ENCODE measurements around the gene PGAM2. TPM values are rescaled to one million over a fixed set of nuclear protein-coding genes. Genes with fewer than 3 reads are reported as not detected.
A peak's percentile ranks its signal among the peaks of the same experiment; 100 is the strongest.

PGAM2 gene
- total and polyA plus RNA-seq, 2 of the 13 experiments (the other 11 are each of a cell fraction or from before 2014, with no cell fraction given): 0.22 TPM; not detected in 1

- no peak for TF ChIP-seq SMAD1 (CRISPR knock-in tag; IDR thresholded peaks at IDR 0.05; ENCODE audit: borderline replicate concordance, low read depth)
- TF ChIP-seq ZNF512B (CRISPR knock-in tag; IDR thresholded peaks at IDR 0.05; ENCODE audit: borderline replicate concordance): no peak
- TF ChIP-seq AHR (CRISPR knock-in tag; IDR thresholded peaks at IDR 0.05): no peak
- peak; percentile 78 for TF ChIP-seq HNRNPK (IDR thresholded peaks at IDR 0.05; ENCODE audit: low read depth, low read length, poor library complexity, severe bottlenecking)
- peak; percentile 24 for TF ChIP-seq FOSL2 (CRISPR knock-in tag; IDR thresholded peaks at IDR 0.05)
- no peak for TF ChIP-seq ZNF3 (CRISPR knock-in tag; IDR thresholded peaks at IDR 0.05)
- TF ChIP-seq ZBTB2 (CRISPR knock-in tag; IDR thresholded peaks at IDR 0.05; ENCODE audit: low read depth): peak; percentile 68
- TF ChIP-seq PHF8 (CRISPR knock-in tag; IDR thresholded peaks at IDR 0.05): peak; percentile 85
- TF ChIP-seq PAWR (CRISPR knock-in tag; IDR thresholded peaks at IDR 0.05; ENCODE audit: borderline replicate concordance): no peak
- TF ChIP-seq USF2 (IDR thresholded peaks at IDR 0.05; ENCODE audit: low read depth, low read length): no peak
- no peak; the same call in 1 of the 2 replicates for TF ChIP-seq USF2 (CRISPR knock-in tag; IDR thresholded peaks at IDR 0.05; ENCODE audit: borderline replicate concordance)
- TF ChIP-seq ZNF510 (CRISPR knock-in tag; IDR thresholded peaks at IDR 0.05; ENCODE audit: low read depth): no peak
- TF ChIP-seq CBX1 (IDR thresholded peaks at IDR 0.05; ENCODE audit: low read depth): peak; percentile 56
- no peak for TF ChIP-seq PRMT3 (CRISPR knock-in tag; IDR thresholded peaks at IDR 0.05; ENCODE audit: borderline replicate concordance, low read depth)
- TF ChIP-seq DMAP1 (CRISPR knock-in tag; IDR thresholded peaks at IDR 0.05): peak; percentile 87
- no peak for TF ChIP-seq ZNF740 (CRISPR knock-in tag; IDR thresholded peaks at IDR 0.05)
- TF ChIP-seq ZNF205 (CRISPR knock-in tag; IDR thresholded peaks at IDR 0.05): no peak
- peak; percentile 62; the same call in 1 of the 2 replicates for TF ChIP-seq SP5 (CRISPR knock-in tag; IDR thresholded peaks at IDR 0.05; ENCODE audit: borderline replicate concordance, low read depth)
- TF ChIP-seq CHD2 (IDR thresholded peaks at IDR 0.05; ENCODE audit: low read depth, low read length): no peak
- TF ChIP-seq ZNF792 (CRISPR knock-in tag; IDR thresholded peaks at IDR 0.05): peak; percentile 69
- TF ChIP-seq CREM (IDR thresholded peaks at IDR 0.05): peak; percentile 13; the same call in 1 of the 2 replicates
- no peak for TF ChIP-seq CREM (CRISPR knock-in tag; IDR thresholded peaks at IDR 0.05)
- TF ChIP-seq POLR2AphosphoS5 (IDR thresholded peaks at IDR 0.05; ENCODE audit: low read depth, low read length): peak; percentile 91
- no peak for TF ChIP-seq JUNB (CRISPR knock-in tag; IDR thresholded peaks at IDR 0.05; ENCODE audit: borderline replicate concordance)
- TF ChIP-seq SSRP1 (CRISPR knock-in tag; IDR thresholded peaks at IDR 0.05): no peak
- TF ChIP-seq ZFAT (CRISPR knock-in tag; conservative IDR thresholded peaks at IDR 0.05): no peak
Measured at GRCh38 chr7:44044315-44045225, 20.8 kb downstream of the PGAM2 start, which contains the start of gene DBNL (continued).

Data from HepG2 (cell line).